Endothelial cell (in vitro differentiated cells): Measurements from ENCODE around the gene P4HTM. TPM values are rescaled to one million over a fixed set of nuclear protein-coding genes. Genes with fewer than 3 reads are reported as not detected.

Experiments
- DNase-seq: peaks from one replicate; pipeline ENCODE4 v3.0.0; 2021; ENCODE audit warnings: low spot score
- H3K27ac Mint-ChIP-seq: one replicate; pipeline ENCODE4 v1.8.0; 2021; ENCODE audit warnings: mixed read lengths, inconsistent platforms; ENCODE audit not compliant: unreplicated experiment
- H3K27me3 Mint-ChIP-seq: one replicate; pipeline ENCODE4 v1.8.0; 2021; ENCODE audit warnings: mild to moderate bottlenecking, moderate library complexity, mixed read lengths, inconsistent platforms; ENCODE audit not compliant: unreplicated experiment
- H3K36me3 Mint-ChIP-seq: one replicate; pipeline ENCODE4 v1.8.0; 2021; ENCODE audit warnings: mild to moderate bottlenecking, low read depth, mixed read lengths, inconsistent platforms; ENCODE audit not compliant: unreplicated experiment
- H3K4me1 Mint-ChIP-seq: one replicate; pipeline ENCODE4 v1.8.0; 2021; ENCODE audit warnings: mild to moderate bottlenecking, mixed read lengths, inconsistent platforms; ENCODE audit not compliant: unreplicated experiment
- H3K4me3 Mint-ChIP-seq: one replicate; pipeline ENCODE4 v1.8.0; 2021; ENCODE audit warnings: mild to moderate bottlenecking, mixed read lengths, inconsistent platforms; ENCODE audit not compliant: unreplicated experiment
- H3K9me3 Mint-ChIP-seq: one replicate; pipeline ENCODE4 v1.8.0; 2021; ENCODE audit warnings: mixed read lengths, inconsistent platforms; ENCODE audit not compliant: unreplicated experiment
- CTCF ChIP-seq: fragments of 200-600 bp; sonication (generic); IDR thresholded peaks from one replicate; pipeline ENCODE4 v1.5.0; 2021; ENCODE audit warnings: antibody characterized with exemption; ENCODE audit not compliant: unreplicated experiment
- total RNA-seq: library from RNA; stranded (reverse); fragmentation: NEBNext Ultra II Directional; extraction: Animal tissue kit (Norgen Biotek cat#: 25700); gene quantifications from one replicate; pipeline ENCODE4 v1.2.1, GENCODE V29; 2021; ENCODE audit not compliant: unreplicated experiment

The P4HTM gene
- total RNA-seq, 1 donor from 2014 or later, result 9.3 TPM

GRCh38 chr3:49023775-49024174 lies 33.7 kb downstream of the P4HTM start:
- Mint-ChIP-seq H3K4me3 (no peak overlapping the region), H3K27me3 (peaks cover 15% of the 10 kb centered on the region), H3K9me3 (no peaks in the 10 kb centered on the region), H3K27ac (no peak overlapping the region), H3K36me3 (peaks cover 27% of the 10 kb centered on the region), H3K4me1 (peaks cover 22% of the 10 kb centered on the region)
- no peak for DNase-seq
- TF ChIP-seq CTCF, result no peak

- Mint-ChIP-seq H3K4me3 (no peak overlapping the region), H3K36me3 (peaks cover 27% of the 10 kb centered on the region), H3K4me1 (peaks cover 20% of the 10 kb centered on the region), H3K9me3 (no peaks in the 10 kb centered on the region), H3K27me3 (peaks cover 12% of the 10 kb centered on the region), H3K27ac (no peak overlapping the region)
- no peak for TF ChIP-seq CTCF
- no peak for DNase-seq
These were observed 34.4 kb downstream of the P4HTM start for GRCh38 chr3:49024449-49024848.

DNA sequence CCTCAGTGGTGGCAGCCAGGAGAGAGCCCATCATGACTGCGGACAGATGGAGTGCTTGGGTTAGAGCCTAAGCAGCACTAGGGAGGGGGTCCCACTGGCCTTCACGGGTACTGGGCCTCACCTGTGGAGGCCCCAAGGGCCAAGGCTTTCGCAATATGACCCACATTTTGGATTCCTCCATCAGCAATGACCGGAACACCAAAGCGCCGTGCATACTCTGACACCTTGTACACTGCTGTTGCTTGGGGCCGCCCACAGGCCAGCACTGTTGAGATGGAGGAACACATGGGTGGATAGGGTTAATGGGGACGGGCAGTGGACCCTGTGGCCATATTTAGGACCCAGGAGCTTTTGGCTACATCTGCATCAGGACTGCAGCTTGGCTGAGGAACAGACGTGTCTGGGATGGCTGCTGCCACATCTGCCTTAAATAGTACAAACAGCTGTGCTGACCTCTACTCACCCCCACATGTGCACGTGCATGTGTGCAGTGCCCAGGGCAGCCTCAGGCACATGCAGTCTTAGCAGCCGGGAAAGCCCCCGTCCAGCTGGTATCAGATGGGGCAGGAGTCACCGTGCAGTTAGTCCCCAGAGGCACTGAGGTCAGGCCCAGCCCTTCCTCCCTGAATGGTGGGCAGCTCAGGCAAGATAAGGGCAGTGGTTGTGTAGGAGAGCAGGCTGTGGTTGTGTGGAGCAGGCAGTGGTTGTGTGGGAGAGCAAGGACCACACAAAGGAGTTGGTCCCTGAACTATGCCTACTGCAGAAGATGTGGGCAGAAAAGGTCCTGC lies 35.2 kb downstream of the P4HTM start:
- Mint-ChIP-seq H3K27me3 (peaks cover 8% of the 10 kb centered on the region), H3K36me3 (peaks cover 27% of the 10 kb centered on the region), H3K9me3 (no peaks in the 10 kb centered on the region), H3K4me1 (peaks cover 13% of the 10 kb centered on the region), H3K27ac (no peak overlapping the region), H3K4me3 (no peak overlapping the region)
- no peak for TF ChIP-seq CTCF
- DNase-seq, result no peak

DNA sequence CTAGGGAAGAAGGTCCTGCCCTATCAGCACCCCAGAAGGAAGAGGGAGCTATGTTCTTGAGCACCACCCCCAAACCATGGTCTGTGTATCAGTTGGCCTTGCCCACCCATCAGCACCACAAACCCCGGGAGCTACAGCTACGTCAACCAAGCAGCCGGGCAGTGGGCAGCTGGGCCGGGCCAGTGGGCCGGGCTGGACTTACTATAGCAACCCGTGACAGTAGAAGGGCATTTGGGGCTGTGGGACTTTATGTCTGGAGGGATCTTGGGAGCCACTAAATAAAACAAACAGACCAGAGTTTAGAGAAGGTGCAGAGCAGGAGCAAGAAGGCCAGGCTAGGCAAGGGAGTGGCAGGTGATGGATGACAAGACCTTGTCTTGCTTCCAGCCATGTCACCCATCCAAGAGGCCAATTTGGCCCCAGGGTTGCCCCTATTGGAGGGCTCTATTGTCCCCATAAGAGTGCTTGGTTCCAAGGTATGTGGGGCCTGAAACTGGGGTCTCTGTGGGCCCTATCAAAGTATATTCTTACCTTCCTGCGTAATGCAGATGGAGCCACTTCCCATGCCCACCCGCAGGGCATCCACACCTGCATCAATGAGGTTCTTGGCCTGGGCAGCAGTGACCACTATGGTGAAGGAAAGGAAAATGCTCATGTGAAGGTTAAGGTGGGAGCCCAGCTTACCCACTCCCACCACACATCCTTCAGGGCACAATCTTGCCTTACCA lies 35.9 kb downstream of the P4HTM start:
- TF ChIP-seq CTCF, result no peak
- Mint-ChIP-seq H3K36me3 (peaks cover 27% of the 10 kb centered on the region), H3K4me3 (no peak overlapping the region), H3K4me1 (peaks cover 13% of the 10 kb centered on the region), H3K9me3 (no peaks in the 10 kb centered on the region), H3K27me3 (peaks cover 7% of the 10 kb centered on the region), H3K27ac (no peak overlapping the region)
- DNase-seq, result no peak

- H3K4me1 Mint-ChIP-seq, result peaks cover 13% of the 10 kb centered on the region
- H3K36me3 Mint-ChIP-seq, result peaks cover 31% of the 10 kb centered on the region
- DNase-seq, result no peak
- H3K27me3 Mint-ChIP-seq, result peaks cover 7% of the 10 kb centered on the region
- no peak for TF ChIP-seq CTCF
- no peak overlapping the region for H3K4me3 Mint-ChIP-seq
- no peaks in the 10 kb centered on the region for H3K9me3 Mint-ChIP-seq
- H3K27ac Mint-ChIP-seq, result no peak overlapping the region
These were observed 36.5 kb downstream of the P4HTM start for GRCh38 chr3:49026536-49026935.
